ENCODE data around the gene USP17L28. TPM values are rescaled to one million over a fixed set of nuclear protein-coding genes. Genes with fewer than 3 reads are reported as not detected.
A peak's percentile ranks its signal among the peaks of the same experiment; 100 is the strongest.
"Not testable (repeated sequence)": the region's sequence is repeated elsewhere in the genome, so short reads cannot be mapped to it uniquely, and the experiment has no call there.

The USP17L28 gene
- total RNA-seq, 4 donors from 2014 or later = not detected

DNA sequence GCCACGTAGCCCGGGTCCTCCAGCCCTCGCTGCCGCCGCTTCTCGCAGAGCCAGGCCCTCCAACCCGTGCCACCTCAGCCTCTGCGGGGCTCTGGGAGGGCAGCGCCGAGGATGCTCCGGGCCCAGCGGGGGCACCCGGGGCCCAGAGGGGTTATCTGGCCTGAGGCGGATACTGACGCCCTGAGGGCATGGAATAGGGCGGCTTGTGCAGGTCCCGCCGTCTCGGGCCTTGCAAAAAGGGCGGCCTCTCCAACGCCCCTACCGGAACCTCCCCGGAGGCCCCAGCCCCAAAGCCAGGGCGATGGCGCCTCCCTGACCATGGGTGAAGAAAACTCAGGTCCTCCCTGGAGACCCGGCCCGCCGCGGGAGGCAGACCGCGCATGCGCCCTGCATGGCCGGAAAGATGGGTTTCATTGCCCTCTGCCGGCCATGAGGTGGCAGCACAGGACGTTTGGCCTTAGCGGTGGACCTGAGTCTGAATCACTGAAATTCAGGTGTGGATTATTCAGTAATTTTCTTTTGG lies 32.4 kb downstream of the USP17L28 start:
- not testable (repeated sequence) for H3K27ac ChIP-seq; H3K36me3 ChIP-seq; H3K9me3 ChIP-seq; H3K4me1 ChIP-seq; DNase-seq (ENCODE audit: low spot score in 2 of 2); H3K27me3 ChIP-seq
- WGBS, 2 donors = 36 to 49% methylated on average over 9 to 19 of the region's 36 CpGs
- TF ChIP-seq, protein P1, sequence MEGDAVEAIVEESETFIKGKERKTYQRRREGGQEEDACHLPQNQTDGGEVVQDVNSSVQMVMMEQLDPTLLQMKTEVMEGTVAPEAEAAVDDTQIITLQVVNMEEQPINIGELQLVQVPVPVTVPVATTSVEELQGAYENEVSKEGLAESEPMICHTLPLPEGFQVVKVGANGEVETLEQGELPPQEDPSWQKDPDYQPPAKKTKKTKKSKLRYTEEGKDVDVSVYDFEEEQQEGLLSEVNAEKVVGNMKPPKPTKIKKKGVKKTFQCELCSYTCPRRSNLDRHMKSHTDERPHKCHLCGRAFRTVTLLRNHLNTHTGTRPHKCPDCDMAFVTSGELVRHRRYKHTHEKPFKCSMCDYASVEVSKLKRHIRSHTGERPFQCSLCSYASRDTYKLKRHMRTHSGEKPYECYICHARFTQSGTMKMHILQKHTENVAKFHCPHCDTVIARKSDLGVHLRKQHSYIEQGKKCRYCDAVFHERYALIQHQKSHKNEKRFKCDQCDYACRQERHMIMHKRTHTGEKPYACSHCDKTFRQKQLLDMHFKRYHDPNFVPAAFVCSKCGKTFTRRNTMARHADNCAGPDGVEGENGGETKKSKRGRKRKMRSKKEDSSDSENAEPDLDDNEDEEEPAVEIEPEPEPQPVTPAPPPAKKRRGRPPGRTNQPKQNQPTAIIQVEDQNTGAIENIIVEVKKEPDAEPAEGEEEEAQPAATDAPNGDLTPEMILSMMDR (IDR thresholded peaks at IDR 0.05) = peak in 4 of 5 experiments; percentile 27 to 49 (median 44)
- H3K4me3 ChIP-seq = peak overlapping the region in 3 of 4 donors; percentile 15 to 48 (median 21)

DNA sequence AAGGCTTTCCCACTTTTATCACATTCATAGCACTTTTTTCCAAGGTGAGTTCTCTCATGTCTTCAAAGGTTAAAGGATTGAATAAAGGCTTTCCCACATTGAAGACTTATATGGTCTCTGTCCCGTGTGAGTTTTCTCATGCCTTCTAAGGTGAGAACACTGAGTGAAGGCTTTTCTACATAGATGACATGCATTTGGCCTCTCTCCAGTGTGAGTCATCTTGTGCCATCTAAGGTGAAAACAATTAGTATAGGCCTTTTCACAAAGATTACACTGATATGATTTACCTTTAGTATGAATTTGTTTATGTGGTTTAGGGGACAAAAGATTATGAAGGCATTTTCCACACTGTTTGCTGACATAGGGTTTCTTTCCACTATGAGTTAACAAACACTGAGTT lies 35.4 kb downstream of the USP17L28 start:
- WGBS, 2 donors = 77 to 96% methylated on average over 1 of the region's 1 CpG
- no peak for TF ChIP-seq POLR2A (IDR thresholded peaks at IDR 0.05)
- TF ChIP-seq, protein P1 (IDR thresholded peaks at IDR 0.05) = no peak
- TF ChIP-seq EP300 (IDR thresholded peaks at IDR 0.05) = no peak

DNA sequence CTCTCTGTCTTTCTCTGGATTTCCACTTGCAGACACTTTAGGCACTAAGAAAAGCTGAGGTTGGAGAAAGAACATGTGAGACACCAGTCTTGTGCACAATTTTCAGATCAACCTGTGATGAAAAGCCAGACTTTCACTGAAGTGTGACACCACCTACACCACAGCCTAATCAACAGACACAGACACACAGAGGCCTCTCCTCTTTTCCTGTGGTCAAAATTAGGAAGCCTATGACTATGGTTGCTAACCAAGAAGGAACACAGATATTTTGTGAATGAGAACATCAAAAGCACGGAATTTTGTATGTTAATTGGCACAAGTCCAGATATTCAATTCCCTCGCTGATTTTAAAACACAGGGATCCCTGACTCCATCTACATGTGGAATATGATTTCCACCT lies 40.3 kb downstream of the USP17L28 start:
- DNase-seq (ENCODE audit: low spot score in 2 of 2); H3K27me3 ChIP-seq; H3K27ac ChIP-seq; H3K36me3 ChIP-seq; H3K4me3 ChIP-seq; H3K9me3 ChIP-seq; H3K4me1 ChIP-seq: not testable (repeated sequence)
- 25 to 32% methylated on average over 2 of the region's 2 CpGs for WGBS, 2 donors

More for the DNA sequence above, 35.4 kb downstream of the USP17L28 start:
- no peaks in the 10 kb centered on the region for H3K9me3 ChIP-seq
- no peak overlapping the region for H3K4me3 ChIP-seq
- H3K36me3 ChIP-seq = no peaks in the 10 kb centered on the region
- DNase-seq (ENCODE audit: low spot score in 2 of 2) = no peak
- H3K4me1 ChIP-seq = no peaks in the 10 kb centered on the region
- H3K27ac ChIP-seq = no peak overlapping the region
- H3K27me3 ChIP-seq = no peaks in the 10 kb centered on the region

Other genes with a start within 250 kb of the USP17L28 start
- not detected for gene FAM90A26, start 178.5 kb upstream of the USP17L28 start, total RNA-seq
- gene USP17L10, start 138.2 kb upstream of the USP17L28 start, total RNA-seq = not detected
- gene USP17L11, start 133.5 kb upstream of the USP17L28 start, total RNA-seq = not detected
- not detected for gene USP17L12, start 128.7 kb upstream of the USP17L28 start, total RNA-seq
- not detected for gene USP17L13, start 124.0 kb upstream of the USP17L28 start, total RNA-seq
- not detected for gene USP17L15, start 114.5 kb upstream of the USP17L28 start, total RNA-seq
- not detected for gene USP17L17, start 105.0 kb upstream of the USP17L28 start, total RNA-seq
- not detected for gene USP17L18, start 100.3 kb upstream of the USP17L28 start, total RNA-seq
- not detected for gene USP17L19, start 95.5 kb upstream of the USP17L28 start, total RNA-seq
- not detected for gene USP17L20, start 90.8 kb upstream of the USP17L28 start, total RNA-seq
- not detected for gene USP17L21, start 86.0 kb upstream of the USP17L28 start, total RNA-seq
- not detected for gene USP17L22, start 81.3 kb upstream of the USP17L28 start, total RNA-seq
- not detected for gene USP17L24, start 23.7 kb upstream of the USP17L28 start, total RNA-seq
- gene USP17L25, start 19.0 kb upstream of the USP17L28 start, total RNA-seq = not detected
- gene USP17L26, start 14.2 kb upstream of the USP17L28 start, total RNA-seq = not detected
- not detected for gene USP17L5, start 9.5 kb upstream of the USP17L28 start, total RNA-seq
- gene USP17L27, start 4.7 kb upstream of the USP17L28 start, total RNA-seq = not detected
- not detected for gene USP17L29, start 4.7 kb downstream of the USP17L28 start, total RNA-seq
- gene USP17L30, start 14.2 kb downstream of the USP17L28 start, total RNA-seq = not detected
- gene DEFB131A, start 95.5 kb downstream of the USP17L28 start, total RNA-seq = not detected